ENCODE data around the gene SIX5.
"Not testable (repeated sequence)": the region's sequence is repeated elsewhere in the genome, so short reads cannot be mapped to it uniquely, and the experiment has no call there.

Gene SIX5

DNA sequence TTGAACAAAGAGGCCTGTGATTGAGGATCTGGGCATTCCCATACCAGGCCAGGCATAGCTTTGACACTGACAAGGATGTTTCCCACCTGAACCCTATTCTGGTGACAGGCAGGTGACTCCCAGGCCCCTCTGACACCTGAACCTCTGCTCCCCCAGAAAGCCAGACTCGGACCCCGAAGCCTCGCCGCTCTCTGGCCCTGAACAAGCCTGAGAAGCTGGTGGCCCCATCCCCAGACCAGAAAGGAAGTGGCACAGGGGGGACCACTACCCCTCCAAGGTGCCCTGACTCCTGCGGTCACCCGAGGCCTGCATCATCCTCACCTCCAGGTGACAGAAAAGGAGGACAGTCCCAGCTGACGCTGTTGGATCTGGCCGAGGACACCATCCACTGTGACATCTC lies 14.7 kb downstream of the SIX5 start:
- DNase-seq (ENCODE audit: low read depth in 3 of 3): no peak

DNA sequence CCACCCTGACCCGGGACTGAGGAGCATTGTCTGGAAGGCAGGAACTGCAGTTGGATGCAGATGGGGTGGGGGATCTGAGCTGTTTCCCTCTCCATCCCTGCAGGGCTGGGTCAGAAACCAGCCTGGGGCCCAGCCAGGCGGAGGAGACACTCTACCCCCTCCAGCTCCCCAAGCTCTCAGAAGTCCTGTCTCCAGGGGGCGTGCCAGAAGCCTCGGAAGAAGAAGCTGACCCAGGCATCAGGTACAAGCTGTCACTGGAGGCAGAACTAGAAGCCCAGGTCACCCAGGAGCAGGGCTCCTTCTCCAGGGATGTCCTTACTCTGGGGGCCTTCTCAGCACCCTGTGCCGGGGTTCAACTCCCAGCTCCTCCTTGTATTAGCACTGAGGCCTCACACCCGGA lies 15.5 kb downstream of the SIX5 start:
- no peak for DNase-seq (ENCODE audit: low read depth in 3 of 3)

DNA sequence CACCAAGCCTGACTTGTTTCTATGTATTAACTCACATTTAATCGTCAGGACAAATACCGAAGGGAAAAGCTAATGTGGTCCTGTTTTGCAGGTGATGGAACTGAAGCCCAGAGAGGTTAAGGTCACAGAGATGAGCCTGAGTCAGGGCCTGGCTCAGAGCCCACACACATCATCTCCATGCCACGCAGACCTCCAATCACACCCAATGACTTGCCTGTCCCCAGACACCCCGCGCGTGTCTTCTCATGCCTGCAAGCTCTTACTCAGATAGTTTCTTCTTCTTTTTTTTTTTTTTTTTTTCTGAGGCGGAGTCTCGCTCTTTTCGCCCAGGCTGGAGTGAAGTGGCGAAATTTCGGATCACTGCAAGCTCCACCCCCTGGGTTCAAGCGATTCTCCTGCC lies 16.4 kb downstream of the SIX5 start:
- DNase-seq (ENCODE audit: low read depth in 3 of 3): no peak

DNA sequence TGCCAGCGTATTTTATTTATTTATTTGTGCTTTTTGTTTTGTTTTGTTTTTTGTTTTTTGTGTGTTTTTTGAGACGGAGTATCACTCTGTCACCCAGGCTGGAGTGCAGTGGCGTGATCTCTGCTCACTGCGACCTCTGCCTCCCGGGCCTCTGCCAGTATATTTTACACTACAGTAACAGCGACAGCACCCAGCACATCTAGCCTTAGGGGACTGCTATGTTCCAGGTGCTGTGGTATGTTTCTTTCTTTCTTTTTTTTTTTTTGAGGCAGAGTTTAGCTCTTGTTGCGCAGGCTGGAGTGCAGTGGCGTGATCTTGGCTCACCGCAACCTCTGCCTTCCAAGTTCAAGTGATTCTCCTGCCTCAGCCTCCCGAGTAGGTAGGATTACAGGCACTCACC lies 17.6 kb downstream of the SIX5 start:
- not testable (repeated sequence) for DNase-seq (ENCODE audit: low read depth in 3 of 3)

DNA sequence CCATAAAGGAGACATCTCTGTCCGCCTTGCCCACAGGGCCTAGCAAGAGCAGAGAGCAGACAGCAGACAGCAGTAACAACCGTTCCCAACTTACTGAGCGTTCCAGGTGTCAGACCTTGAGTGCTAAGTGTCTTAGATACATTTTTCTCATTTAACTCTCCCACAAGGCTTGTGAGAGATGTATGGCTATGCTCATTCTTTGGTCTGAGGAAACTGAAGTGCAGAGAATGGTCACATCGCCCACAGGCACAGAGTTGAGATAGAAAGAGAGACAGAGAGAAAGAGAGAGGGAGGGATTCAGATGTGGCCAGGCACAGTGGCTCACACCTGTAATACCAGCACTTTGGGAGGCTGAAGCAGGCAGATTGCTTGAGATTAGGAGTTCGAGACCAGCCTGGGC lies 21.5 kb downstream of the SIX5 start:
- no peak for DNase-seq (ENCODE audit: low read depth in 3 of 3)

DNA sequence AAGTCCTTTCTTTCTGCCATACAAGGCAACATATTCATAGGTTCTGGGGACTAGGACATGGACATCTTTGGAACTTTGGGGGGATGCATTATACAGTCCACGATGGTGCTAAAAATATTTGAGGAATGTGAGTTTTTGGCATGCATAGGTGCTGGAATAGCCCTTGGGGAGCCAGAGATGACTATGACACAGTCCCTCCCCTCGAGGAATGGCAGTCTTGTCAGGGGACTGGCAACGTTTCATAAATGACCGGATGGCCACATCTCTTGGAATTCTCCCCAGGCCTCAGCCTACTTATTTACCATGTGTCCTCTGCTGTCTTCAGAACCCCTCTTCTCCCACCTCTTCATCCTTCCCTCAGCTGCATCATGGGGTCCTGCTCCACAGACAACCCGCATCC lies 22.2 kb downstream of the SIX5 start:
- DNase-seq (ENCODE audit: low read depth in 3 of 3): no peak

DNA sequence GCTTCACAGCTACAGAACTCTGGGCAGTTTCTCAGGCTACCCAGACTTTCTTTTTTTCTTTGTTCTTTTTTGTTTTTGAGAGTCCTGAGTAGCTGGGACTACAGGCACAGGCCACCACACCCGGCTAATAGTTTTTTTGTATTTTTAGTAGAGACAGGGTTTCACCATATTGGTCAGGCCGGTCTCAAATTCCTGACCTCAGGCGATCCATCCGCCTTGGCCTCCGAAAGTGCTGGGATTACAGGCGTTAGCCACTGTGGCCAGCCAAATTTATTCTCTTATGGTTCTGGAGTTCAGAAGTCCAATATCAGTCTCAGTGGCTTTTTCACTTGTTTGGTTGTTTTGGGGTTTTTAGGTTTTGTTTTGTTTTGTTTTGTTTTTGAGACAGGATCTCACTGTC lies 23.4 kb downstream of the SIX5 start:
- no peak for DNase-seq (ENCODE audit: low read depth in 3 of 3)

DNA sequence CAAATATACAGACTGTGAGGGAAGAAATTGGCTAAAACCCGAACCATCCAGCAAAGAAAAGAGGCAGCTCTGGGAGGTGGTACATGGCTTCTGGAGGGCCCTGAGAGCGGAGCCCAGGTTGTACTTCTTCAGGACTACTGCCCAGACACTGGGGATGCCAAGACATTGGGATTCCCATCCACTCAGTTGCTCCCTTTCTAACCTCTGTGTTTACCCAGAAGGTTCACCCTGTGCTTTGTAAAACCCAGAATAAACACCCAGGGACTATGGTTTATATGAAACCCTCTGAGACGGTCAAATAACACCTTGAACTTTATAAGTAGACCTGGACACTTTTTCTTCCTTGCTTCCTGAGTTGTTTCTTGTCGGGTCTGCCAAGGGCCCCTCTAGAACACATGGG lies 26.1 kb downstream of the SIX5 start:
- DNase-seq (ENCODE audit: low read depth in 3 of 3): no peak

DNA sequence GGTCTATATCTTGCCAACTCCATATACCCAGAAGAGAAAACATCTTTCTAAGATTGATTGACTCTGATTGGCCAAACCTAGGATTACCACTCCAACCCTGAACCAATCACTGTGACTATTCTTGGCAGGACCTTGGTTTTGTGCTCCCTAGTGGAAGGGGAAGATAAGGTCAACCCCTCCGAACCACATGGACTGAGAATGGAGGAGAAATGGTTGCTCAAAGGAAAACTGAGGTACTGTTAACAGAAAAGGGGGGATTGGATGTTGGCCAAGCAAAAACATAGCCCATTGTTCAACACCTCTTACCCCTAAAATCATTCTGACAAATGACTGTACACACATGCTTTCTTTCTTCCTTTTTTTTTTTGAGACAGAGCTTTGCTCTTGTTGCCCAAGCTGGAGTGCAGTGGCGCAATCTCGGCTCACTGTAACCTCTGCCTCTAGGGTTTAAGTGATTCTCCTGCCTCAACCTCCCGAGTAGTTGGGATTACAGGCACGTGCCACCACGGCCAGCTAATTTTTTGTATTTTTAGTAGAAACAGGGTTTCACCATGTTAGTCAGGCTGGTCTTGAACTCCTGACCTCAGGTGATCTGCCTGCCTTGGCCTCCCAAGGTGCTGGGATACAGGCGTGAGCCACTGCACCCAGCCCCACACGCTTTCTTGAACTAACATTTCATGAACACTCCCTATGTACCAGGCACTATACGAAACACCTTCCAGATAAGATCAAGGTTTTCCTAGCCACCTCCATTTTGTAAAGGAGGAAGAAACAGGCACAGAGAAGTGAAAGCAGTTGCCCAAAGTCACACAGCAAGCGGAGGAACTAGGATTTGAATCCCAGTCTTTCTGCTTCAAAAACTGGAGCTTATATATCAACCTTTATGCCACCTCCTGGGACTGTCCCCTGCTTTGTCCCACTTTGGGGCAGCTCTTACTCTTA lies 29.3 kb downstream of the SIX5 start:
- no peak for DNase-seq (ENCODE audit: low read depth in 3 of 3)

DNA sequence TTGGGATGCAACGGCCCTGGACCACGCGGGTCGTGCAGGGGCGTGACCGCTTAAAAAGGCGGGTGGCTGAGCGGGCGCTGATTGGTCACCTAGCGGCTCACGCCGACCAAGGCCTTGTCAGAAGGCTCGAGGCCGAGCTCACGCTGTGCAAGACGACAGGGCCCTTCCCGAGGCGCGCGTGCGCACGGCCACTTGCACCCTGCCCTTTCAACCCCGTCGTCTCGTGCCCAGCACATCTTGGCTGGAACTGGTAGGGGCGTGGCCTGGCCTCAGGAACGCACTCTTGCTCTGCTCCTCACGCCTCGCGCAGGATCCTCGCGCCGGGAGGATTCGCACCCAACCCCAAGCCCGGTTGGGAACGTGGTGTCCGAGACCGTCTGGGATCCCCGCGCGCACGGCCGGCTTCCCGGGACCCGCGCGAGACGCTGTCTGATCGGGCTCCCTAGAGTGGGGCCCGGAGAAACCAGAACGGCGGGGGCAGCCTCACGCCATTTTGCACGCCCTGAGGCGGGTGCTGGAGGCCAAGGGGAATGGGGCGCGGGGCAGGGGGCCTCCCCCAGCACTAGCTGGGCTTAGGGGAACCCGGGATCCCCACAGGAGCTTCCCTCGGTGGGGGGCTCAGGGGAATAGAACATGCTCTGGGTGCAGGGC lies 35.8 kb downstream of the SIX5 start, which contains the start of gene MEIOSIN:
TSS of gene MEIOSIN (plus strand) at position 280 of the 651 bp plus-strand sequence. CDS start 1,938 bp downstream, outside the sequence.
- no peak for DNase-seq (ENCODE audit: low read depth in 3 of 3)

DNA sequence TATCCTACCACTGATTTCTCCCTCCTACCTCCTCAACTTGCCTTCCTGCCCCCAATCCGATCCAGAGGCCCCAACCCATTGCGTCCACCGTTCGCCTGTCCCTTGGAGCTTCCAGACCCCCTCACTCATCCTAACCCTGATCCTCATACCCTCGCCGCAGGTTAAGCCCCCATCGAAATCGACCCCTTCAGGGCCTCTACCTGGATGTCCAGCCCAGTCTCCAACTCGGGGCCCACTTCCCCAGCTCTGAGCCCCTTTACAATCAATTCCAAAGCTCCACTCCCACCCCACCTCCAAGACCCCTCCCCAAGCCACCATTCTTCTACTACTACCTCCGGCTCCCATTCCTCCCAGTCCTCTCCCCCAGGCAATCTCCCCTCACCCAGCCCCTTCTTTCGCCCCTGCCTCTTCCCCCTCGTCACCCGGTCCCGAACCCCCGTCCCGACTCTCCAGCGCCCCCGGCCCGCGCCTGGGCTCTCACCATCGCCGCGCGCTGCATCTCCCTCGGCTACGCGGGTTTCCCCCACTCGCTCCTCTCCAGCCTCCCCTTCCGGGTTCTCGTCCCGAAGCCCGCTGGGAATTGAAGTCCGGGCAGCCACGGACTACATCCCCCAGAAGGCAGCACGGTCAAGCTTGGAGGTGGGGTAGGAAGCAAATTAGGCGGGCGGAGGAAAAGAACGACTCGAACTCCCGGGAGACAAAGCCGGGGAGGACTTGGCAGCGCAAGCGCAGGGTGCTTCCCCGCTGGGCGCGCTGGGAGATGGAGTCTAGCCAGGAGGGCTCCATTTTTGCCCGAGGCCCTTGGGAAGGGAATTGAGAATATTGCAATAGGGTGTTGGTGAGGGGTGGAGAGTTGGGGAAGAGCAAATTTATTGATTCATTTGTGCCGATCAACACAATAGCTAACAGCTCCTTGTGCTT lies 38.4 kb downstream of the SIX5 start, which contains the start of gene FBXO46:
TSS of gene FBXO46 (minus strand) at position 529 of the 921 bp plus-strand sequence. CDS start 17,401 bp downstream, outside the sequence.
- peak; percentile 88 to 94 (median 88) for DNase-seq (ENCODE audit: low read depth in 3 of 3)

DNA sequence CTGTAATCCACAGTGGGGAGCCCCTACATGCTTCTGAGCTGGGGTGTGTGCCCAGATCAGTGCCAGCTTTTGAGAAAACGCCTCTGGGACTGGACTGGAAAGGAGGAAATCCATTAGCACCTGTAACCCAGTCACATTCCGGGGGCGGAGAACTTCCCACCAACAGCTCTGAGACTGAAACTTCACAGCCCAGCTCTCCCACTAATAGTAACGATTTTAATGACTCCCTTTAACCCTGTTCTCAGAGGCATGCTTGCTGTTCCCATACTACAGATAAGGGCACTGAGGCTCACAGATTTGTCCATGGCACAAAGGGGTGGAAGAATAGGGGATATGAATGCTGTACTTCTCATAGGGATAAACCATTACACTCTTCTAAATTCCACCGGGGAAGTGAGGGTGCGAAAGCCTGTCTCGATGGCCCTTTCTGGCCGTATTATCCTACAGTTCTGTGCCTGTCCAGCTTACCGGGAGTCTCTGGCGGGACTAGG lies 39.2 kb downstream of the SIX5 start:
- no peak for DNase-seq (ENCODE audit: low read depth in 3 of 3)

DNA sequence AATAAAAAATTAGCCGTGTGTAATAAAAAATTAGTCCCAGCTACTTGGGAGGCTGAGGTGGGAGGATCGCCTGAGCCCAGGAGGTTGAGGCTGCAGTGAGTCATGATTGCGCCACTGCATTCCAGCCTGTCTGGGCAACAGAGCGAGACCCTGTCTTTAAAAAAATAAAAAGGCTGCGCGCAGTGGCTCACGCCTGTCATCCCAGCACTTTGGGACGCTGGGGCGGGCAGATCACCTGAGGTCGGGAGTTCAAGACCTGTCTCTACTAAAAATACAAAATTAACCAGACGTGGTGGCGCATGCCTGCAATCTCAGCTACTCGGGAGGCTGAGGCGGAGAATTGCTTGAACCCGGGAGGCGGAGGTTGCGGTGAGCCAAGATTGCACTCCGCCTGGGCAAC lies 40.4 kb downstream of the SIX5 start:
- not testable (repeated sequence) for DNase-seq (ENCODE audit: low read depth in 3 of 3)

DNA sequence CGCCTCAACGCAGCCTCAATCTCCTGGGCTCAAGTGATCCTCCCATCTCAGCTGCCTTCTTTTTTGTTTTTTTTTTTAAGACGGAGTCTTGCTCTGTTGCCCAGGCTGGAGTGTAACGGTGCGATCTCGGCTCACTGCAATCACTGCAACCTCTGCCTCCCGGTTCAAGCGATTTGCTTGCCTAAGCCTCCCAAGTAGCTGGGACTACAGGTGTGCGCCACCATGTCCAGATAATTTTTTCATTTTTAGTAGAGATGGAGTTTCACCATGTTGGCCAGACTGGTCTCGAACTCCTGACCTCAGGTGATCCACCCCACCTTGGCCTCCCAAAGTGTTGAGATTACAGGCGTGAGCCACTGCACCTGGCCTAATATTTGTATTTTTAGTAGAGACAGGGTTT lies 49.0 kb downstream of the SIX5 start:
- DNase-seq (ENCODE audit: low read depth in 3 of 3): not testable (repeated sequence)

DNA sequence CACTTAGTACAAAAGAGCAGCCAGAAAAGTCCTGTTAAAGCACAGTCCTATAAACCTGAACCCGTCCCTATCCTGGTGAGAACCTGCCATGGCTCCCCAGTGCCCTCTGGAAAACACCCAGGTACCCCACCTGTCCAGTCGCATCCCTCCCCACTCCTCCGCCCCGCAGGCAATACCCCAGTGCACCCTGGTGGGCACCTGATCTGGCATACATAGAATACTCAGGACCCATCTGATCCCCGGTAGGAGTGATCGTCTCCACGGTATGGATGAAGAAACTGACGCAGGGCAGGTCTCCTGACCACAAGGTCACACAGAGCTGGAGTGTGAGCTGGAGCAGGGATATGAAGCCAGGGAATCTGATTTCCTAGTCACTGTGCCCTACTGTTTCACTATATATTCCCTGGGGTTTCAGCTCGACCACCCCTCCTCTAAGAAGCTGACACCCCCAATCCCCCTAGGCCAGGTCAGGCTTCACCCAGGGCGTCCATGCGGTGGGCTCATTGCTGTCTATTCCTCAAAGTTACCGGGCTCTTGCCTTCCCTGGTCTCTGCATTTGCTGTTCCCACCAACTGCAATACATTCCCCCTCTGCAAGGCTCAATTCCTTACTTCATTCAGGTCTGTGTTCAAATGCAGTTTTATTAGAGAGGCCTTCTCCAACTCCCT lies 50.9 kb downstream of the SIX5 start:
- no peak for DNase-seq (ENCODE audit: low read depth in 3 of 3)

DNA sequence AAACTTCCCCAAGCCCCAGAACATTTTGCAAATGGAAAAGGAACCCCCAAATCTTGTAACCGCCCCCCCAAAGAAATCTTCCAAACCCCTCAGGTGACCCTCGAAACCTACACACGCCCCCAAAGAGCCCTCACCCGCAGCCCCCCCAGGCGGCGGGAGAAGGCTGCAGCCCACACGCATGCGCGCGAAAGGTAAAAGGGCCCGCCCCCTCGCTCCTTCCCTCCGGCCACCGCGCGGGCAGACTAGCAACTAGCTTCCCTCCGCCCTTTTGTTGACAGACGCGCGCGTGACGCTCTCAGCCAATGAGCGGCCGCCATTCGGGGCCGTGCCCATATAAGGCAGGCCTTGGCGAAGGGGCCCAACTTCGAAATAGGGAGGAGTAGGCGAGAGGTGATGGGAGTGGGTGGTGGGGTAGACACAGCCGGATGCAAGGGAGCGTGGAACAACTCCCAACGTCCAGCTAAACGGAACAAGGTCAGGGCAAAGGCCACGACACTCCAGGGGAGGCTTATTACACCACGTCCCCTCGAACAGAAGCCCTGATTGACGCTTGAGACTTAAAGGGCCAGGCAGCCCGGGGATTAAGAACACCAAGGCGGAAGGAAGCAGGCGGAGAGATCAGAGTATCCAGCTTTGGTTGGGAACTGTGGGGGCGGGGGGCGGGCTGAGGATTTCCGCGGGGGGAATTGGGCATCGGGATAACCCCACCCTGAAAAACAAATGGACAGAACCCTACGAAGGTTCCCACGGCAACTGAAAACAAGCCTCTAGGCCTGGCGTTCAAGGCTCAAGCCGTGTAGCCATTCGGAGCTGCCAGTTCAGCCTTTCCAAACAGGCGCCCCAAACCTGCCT lies 51.7 kb downstream of the SIX5 start:
- peak; percentile 93 to 98 (median 97) for DNase-seq (ENCODE audit: low read depth in 3 of 3)

DNA sequence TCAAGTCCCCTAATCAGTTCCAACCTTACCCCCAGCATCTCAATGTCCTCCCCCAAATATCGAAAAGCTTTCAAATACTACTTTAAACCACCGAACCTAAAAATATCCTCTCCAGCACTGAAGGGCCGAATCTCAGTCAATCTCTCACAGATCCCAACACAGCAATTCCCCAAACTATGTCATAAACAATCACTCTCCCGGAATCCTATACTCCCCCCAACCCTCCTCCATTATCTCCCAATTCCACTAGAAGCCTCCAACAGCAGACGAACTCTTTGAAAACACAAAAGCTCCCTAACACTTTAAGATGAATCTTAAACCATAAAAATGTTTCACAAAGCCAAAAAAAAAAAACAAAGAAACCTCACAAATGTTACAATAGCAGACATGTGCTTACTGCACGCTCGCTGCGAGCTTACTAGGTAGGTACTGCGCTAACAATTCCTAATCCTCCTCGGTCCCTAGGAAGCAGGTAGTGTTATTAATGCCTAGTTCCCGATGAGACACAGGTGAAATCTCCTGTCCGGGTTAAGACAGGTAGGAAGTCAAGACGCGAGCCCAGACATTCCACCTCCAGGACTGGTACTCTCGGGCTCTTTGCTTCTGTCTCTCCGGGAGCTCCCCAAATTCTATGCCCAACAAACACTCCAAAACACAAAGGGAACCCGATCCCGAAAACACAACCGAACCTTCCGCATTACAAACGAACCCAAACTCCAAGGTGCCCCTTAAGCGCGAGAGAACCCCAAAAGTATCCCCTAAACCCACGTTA lies 52.5 kb downstream of the SIX5 start:
- peak in 1 of 3 donors; percentile 22 for DNase-seq (ENCODE audit: low read depth in 3 of 3)

DNA sequence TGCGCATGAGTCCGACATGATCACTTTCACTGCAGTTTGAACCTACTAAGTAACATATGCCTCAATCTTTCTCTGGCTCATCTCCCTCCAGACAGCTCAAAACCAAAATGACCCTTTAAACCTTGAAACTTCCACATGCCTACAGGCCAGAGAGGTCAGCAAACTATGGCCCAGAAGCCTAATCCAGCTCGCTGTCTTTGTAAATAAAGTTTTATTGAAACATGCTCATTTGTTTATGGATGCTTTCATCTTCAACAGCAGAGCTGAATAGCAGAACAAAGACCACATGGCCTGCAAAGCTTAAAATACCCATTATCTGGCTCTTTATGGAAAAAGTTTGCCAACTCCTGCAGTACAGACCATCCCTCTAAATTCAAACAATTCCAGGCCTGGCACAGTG lies 53.9 kb downstream of the SIX5 start:
- no peak for DNase-seq (ENCODE audit: low read depth in 3 of 3)
